Tibial nerve (tissue), 4 donors: ENCODE results near the gene CAPZA2. TPM values are rescaled to one million over a fixed set of nuclear protein-coding genes. Genes with fewer than 3 reads are reported as not detected.

Experiments used
- DNase-seq, 2 donors: peaks; one replicate each; pipeline ENCODE4 v3.0.0-alpha.2; 2019; ENCODE audit warnings: low spot score in 2 of 2
- H3K27ac ChIP-seq, 4 donors: fragments of 200-600 bp; sonication (generic) in 3 of 4; one replicate each; pipeline ENCODE4 v1.5.1; 2017 to 2019; ENCODE audit warnings: mild to moderate bottlenecking in 1 of 4
- H3K27me3 ChIP-seq, 2 donors: fragments of 200-600 bp; sonication (generic) in 1 of 2; one replicate each; pipeline versions ENCODE4 v1.5.1 to v1.6.0; 2017 to 2019
- H3K36me3 ChIP-seq, 3 donors: fragments of 200-600 bp; sonication (generic); one replicate each; pipeline ENCODE4 v1.5.1; 2018 to 2019
- H3K4me1 ChIP-seq, 4 donors: fragments of 200-600 bp; sonication (generic) in 3 of 4; one replicate each; pipeline ENCODE4 v1.5.1; 2017 to 2019
- H3K4me3 ChIP-seq, 4 donors: fragments of 200-600 bp; sonication (generic) in 3 of 4; one replicate each; pipeline ENCODE4 v1.5.1; 2017 to 2019; ENCODE audit warnings: mild to moderate bottlenecking in 1 of 4, moderate library complexity in 1 of 4
- H3K9me3 ChIP-seq, 4 donors: fragments of 200-600 bp; sonication (generic) in 3 of 4; one replicate each; pipeline ENCODE4 v1.5.1; 2017 to 2019
- CTCF ChIP-seq, 5 experiments: fragments of 200-600 bp in 3 of 5; fragments of 450-650 bp in 2 of 5; sonication (generic) in 3 of 5; IDR thresholded peaks; one replicate each; pipeline ENCODE4 v1.5.1; 2016 to 2019; ENCODE audit warnings: antibody characterized with exemption in 5 of 5, mild to moderate bottlenecking in 3 of 5, moderate library complexity in 2 of 5
- EP300 ChIP-seq, 2 donors: sonication (generic); formaldehyde crosslinking; IDR thresholded peaks; one replicate each; pipeline ENCODE4 v1.6.1; 2017; ENCODE audit warnings: antibody characterized with exemption in 2 of 2, mild to moderate bottlenecking in 1 of 2
- POLR2A ChIP-seq, 2 donors: fragments of 450-650 bp; IDR thresholded peaks; one replicate each; pipeline ENCODE4 v1.6.1; 2017; ENCODE audit warnings: antibody characterized with exemption in 2 of 2, mild to moderate bottlenecking in 2 of 2, moderate library complexity in 2 of 2
- WGBS, 2 donors: methylation state at CpG; one replicate each; pipeline ENCODE4 v1.1.5; 2018; 5-methylcytosine and 5-hydroxymethylcytosine counted together
- total RNA-seq, 4 donors: library from RNA; depleted of rRNA; stranded (reverse); fragments of >200 nt; gene quantifications; one replicate each; pipeline ENCODE4 v1.1.0, GENCODE V29; 2016

CAPZA2 gene
- total RNA-seq, 4 donors from 2014 or later: 55.5 to 127 (median 99.2) TPM

GRCh38 chr7:116966601-116967000, 104.2 kb downstream of the CAPZA2 start:
- Histone ChIP-seq H3K36me3 (no peaks in the 10 kb centered on the region), H3K27me3 (no peaks in the 10 kb centered on the region), H3K4me1 (no peaks in the 10 kb centered on the region), H3K27ac (no peak overlapping the region), H3K9me3 (no peaks in the 10 kb centered on the region), H3K4me3 (no peak overlapping the region)
- TF ChIP-seq POLR2A (IDR thresholded peaks at IDR 0.05) (no peak), EP300 (IDR thresholded peaks at IDR 0.05) (no peak), CTCF (IDR thresholded peaks at IDR 0.05) (no peak)
- no peak for DNase-seq

- no peak overlapping the region for H3K27ac ChIP-seq
- no peaks in the 10 kb centered on the region for H3K27me3 ChIP-seq
- no peak for DNase-seq
- 90 to 92% methylated on average over 5 of the region's 5 CpGs for WGBS, 2 donors
- no peaks in the 10 kb centered on the region for H3K9me3 ChIP-seq
- no peaks in the 10 kb centered on the region for H3K36me3 ChIP-seq
- TF ChIP-seq POLR2A (IDR thresholded peaks at IDR 0.05) (no peak), EP300 (IDR thresholded peaks at IDR 0.05) (no peak), CTCF (IDR thresholded peaks at IDR 0.05) (no peak)
- H3K4me1 ChIP-seq: no peaks in the 10 kb centered on the region
- H3K4me3 ChIP-seq: no peak overlapping the region
These were observed 105.0 kb downstream of the CAPZA2 start for GRCh38 chr7:116967254-116967922.

- no peaks in the 10 kb centered on the region for H3K27me3 ChIP-seq
- no peaks in the 10 kb centered on the region for H3K36me3 ChIP-seq
- TF ChIP-seq CTCF (IDR thresholded peaks at IDR 0.05): no peak
- TF ChIP-seq POLR2A (IDR thresholded peaks at IDR 0.05): no peak
- no peak for DNase-seq
- H3K27ac ChIP-seq: no peak overlapping the region
- no peaks in the 10 kb centered on the region for H3K9me3 ChIP-seq
- no peaks in the 10 kb centered on the region for H3K4me1 ChIP-seq
- 95 to 97% methylated on average over 1 of the region's 1 CpG for WGBS, 2 donors
- no peak overlapping the region for H3K4me3 ChIP-seq
These were observed 105.6 kb downstream of the CAPZA2 start for GRCh38 chr7:116967983-116968382.

- Histone ChIP-seq H3K36me3 (no peaks in the 10 kb centered on the region), H3K4me1 (no peaks in the 10 kb centered on the region), H3K9me3 (no peaks in the 10 kb centered on the region), H3K27me3 (no peaks in the 10 kb centered on the region), H3K27ac (no peak overlapping the region), H3K4me3 (no peak overlapping the region)
- no peak for TF ChIP-seq POLR2A (IDR thresholded peaks at IDR 0.05)
- no peak for TF ChIP-seq CTCF (IDR thresholded peaks at IDR 0.05)
- TF ChIP-seq EP300 (IDR thresholded peaks at IDR 0.05): no peak
- no peak for DNase-seq
These were observed 106.2 kb downstream of the CAPZA2 start for GRCh38 chr7:116968631-116969030.

GRCh38 chr7:116969371-116969902, 107.0 kb downstream of the CAPZA2 start:
- TF ChIP-seq CTCF (IDR thresholded peaks at IDR 0.05) (no peak), POLR2A (IDR thresholded peaks at IDR 0.05) (no peak), EP300 (IDR thresholded peaks at IDR 0.05) (no peak)
- H3K4me3 ChIP-seq: no peak overlapping the region
- no peaks in the 10 kb centered on the region for H3K9me3 ChIP-seq
- WGBS, 2 donors: 77 to 86% methylated on average over 3 of the region's 3 CpGs
- no peaks in the 10 kb centered on the region for H3K27me3 ChIP-seq
- no peak for DNase-seq
- H3K36me3 ChIP-seq: no peaks in the 10 kb centered on the region
- H3K27ac ChIP-seq: no peak overlapping the region
- no peaks in the 10 kb centered on the region for H3K4me1 ChIP-seq
